HG02571 (cell line): Measurements from ENCODE around the gene MCF2L.

Experiments used
- ATAC-seq: cut with Tn5 transposase; IDR thresholded peaks from one replicate; pipeline ENCODE4 v1.9.1; 2021; ENCODE audit warnings: mild to moderate bottlenecking, moderate library complexity; ENCODE audit not compliant: unreplicated experiment

The MCF2L gene

DNA sequence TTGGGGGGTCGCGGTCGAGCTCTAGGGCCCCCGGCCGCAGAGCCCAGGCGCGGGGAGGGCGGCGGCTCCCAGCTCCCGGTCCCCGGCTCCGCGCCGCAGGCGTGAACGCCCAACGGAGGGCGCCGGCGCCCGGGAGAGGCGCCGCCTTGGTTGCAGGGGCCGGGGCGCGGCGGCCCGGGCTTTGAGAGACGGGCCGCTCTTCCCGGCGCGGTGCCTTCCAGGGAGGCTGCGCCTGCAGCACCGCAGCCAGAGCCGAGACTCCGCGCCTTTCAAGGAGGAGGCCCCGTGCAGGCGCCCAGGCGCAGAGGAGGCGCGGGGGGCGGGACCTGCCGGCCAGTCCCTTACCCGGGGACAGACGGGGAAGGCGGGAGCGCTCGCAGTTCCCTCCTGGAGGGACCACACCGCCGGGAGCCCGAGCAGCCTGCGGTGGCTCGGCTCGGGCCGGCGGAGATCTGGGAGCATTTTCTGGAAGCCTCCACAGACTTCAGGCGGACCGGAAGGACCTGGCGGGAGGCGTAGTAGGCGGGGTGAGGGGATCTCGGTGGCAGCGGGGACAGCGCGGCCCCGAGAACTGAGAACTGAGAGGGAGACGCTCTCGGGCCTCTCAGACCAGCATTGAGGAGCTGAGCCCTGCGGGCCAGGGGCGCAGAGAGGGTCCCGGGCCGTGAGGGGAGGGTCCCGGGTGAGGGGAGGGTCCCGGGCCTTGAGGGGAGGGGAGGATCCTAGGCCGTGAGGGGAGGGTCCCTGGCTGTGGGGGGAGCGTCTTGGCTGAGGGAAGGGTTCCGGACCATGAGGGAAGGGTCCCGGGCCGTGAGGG lies 25.5 kb upstream of the MCF2L start:
- ATAC-seq, result peak; percentile 43

DNA sequence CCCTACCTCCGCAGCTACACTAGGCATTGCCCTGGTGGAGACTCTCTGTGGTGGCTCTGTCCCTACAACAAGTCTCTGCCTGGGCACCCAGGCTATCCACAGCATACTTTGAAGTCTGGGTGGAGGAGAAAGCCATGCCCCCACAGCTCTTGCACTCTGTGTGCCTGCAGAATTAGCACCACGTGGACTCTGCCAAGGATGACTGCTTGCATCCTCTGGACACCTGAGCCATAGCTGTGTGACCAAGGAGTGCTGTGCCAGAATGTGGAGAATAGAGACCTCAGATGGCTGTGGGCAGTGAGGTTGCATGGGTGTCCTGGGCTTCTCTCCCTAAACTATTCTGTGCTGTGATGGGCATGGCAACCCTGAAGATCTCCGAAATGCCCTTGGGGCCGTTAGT lies 21.2 kb upstream of the MCF2L start:
- ATAC-seq, result no peak

DNA sequence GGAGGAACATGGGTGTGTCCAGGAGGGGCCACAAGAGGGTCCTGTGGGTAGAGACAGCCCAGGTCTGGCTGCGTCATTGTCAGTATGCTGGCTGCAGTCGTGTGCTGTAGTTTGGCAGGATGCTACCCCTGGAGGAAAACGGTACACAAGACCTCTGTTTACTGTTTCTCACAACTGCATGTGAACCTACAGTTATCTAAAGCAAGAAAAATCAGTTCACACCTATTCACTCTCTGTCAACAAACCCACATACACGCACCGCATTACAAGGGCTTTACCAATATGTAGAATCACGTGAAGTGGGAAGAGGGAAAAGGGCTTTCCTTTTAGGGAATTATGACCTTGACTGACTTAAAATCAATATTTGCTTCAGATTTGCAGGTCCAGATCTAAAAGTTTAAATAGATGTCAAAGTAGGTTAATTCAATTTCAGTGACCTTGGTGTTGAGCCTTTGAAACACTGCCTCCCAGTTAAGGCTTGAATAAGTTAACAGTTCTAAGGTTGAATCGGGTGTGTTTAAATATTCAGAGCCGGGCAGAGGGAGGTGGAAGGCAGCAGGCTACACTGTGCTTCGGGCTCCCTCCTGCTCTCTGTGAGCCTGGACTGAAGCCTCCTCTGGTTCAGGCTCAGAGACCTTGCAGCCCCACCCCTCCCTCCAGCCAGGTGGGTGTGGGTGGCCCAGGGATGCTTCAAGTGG lies 17.2 kb upstream of the MCF2L start:
- no peak for ATAC-seq

GRCh38 chr13:112952759-112953551 lies 16.1 kb upstream of the MCF2L start:
- no peak for ATAC-seq

DNA sequence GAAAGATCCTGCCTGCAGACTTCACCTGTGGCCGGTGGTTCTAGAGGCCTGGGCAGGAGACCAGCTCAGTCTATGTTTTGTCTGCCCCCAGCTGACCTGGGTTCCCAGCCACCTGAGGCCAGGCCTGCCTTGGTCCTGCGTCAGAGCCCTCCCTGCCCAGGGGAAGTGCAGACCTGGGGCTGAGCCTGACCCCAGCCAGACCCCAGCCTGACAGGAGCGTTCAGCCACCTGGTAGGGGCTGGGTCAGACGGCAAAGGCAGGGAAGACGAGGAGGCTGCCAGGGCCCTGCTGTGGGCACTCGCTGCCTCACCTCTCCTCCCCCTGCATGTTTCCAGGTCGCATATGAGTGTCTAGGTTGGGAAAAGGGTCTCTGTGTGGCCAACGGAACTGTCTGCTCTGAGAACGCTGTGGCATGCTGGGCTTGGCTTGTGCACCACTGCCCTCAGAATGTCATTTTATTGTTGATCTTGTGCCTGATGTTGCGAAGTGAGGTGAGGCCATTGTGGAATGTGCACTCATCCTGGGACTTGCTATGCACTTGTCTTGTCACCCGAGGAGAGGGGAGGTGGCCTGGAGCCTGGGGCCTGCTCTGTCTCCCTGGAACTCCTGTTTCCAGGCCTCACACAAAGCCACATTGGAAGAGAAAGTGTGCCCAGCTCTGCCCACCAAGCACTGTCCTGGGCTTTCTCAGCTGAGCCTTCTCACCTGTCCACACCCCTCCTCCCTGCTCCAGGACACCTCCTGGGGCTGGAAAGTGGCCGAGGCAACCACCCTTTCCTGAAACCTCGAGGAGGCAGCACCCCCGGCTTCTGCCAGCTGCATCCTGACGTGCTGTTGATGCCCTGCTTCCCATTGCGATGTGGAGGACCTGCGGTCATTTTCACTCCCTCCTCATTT lies 15.2 kb upstream of the MCF2L start:
- ATAC-seq, result no peak

DNA sequence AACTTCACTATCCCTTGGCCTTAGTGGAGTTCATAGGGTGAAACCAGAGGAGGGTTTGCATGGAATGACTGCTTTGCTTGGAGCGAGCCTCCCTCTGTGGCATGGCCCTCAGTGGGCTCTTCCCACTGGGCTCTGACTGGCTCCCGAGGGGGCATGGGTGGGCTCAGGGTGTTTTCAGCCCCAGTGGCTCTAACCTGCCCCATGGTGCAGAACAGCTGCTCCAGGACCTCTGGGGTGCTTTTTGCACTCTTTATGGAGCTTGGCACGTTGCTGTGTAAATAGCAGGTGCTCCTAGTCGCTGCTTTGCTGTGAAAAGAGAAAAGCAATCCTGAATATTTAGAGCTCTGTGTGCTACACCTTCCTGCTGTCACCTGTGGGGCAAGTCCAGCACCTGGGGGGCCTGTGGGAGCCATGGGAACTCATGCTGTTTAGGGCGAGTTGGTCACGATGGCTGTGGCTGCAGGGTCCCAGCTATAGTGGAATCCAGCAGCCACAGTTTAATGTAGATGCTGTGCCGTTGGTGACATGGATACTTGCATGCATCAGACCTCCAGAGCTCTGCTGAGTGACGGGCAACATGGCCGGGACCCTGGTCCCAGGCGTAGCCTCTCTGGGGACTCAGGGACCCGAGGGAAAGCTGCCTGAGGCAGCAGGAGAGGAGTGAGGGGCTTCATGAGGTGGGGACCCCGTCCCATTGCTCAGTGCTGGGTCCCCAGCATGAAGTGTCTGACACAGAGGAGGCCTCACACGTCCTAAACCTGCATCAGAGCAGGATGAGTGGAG lies 14.3 kb upstream of the MCF2L start:
- ATAC-seq, result no peak

DNA sequence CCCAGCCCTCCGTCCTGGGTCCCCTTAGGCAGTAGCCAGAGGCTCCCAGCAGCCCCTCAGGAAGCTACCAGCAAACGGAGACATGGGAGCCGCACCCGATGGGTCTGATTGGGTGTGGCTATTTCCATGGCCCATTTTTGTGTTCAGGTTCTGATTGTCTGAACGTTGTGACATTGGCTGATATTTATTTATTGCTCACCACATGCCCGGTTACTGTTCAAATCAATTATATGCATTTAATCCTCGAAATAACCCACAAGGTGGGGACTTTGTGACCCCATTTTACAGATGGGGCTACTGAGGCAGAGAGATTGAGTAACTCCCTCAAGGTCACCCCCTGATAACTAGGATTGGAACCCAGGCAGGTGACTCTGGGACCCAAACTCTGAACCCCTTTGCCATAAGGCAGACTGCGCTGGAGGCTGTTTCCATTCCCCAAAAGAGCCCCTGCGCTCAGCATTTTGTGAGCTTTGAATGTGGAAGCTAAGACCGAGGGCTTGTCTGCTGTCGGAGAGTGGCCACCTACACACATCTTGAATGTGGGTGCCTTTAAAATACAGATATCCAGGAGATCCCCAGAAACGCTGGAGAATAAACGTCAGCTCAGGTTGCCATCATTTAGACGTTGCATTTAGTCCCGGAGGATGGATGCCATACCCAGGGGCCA lies 13.6 kb upstream of the MCF2L start:
- ATAC-seq, result no peak

- ATAC-seq, result no peak
Measured at GRCh38 chr13:112955956-112956355, 13.1 kb upstream of the MCF2L start.

GRCh38 chr13:112956571-112957294 lies 12.3 kb upstream of the MCF2L start:
- ATAC-seq, result no peak

DNA sequence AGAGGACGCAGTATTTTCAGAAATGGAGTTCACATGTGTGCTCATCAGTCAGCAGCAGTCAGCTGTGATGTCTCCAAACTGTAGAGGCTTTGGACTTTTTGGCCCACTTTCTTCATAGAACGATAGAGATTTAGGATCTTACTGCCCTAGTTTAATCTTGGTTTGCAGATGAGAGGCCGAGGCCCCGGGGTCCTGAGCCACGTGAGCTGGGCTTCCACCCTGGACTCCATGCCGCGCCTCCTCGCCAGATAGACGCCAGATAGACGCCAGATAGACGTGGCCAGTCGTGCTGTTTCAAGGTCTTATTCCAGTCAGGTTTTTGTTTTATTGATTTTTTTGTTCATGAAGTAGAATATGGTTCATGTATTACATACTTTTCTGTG lies 11.7 kb upstream of the MCF2L start:
- ATAC-seq, result no peak

DNA sequence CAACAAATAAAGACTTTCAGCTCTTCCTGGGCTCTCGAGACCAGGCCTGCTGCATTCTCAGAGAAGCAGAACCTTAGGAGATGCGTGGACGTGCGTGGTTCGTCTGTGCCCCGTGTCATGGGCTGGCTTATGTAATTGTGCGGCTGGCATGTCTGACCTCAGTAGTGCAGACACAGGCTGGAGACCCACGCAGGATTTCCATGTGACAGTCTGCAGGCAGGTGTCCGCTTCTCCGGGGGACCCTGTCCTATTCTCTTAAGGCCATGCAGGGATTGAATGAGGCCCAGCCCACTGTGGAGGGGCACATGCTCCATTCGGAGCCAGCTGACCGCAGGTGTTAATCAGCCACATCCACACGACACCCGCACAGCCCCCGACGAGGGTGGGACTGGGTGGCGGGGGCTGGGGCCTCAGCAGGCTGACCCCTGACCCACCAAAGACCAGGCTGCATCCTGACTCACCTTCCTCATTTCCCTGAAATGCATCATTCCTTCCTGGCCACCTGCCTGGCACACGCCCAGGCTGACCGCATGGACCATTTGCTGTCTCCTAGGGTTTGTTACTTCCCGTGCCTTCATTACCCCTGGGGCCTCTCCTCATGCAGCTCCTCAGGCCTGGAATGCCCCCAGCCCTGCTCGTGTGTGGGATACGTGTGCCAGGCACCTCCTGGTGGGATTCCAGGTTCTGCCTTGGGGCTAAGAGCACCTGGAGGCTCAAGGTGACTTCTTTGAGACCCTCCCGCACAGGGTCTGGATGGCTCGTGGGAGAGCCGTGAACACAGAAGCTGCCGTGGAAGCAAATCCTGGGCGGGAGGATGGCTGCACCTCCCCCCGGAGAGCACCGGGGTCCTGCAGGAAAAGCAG lies 10.7 kb upstream of the MCF2L start:
- no peak for ATAC-seq

- no peak for ATAC-seq
Measured at GRCh38 chr13:112959206-112959605, 9.8 kb upstream of the MCF2L start.

GRCh38 chr13:112959701-112960542 lies 9.1 kb upstream of the MCF2L start:
- no peak for ATAC-seq

DNA sequence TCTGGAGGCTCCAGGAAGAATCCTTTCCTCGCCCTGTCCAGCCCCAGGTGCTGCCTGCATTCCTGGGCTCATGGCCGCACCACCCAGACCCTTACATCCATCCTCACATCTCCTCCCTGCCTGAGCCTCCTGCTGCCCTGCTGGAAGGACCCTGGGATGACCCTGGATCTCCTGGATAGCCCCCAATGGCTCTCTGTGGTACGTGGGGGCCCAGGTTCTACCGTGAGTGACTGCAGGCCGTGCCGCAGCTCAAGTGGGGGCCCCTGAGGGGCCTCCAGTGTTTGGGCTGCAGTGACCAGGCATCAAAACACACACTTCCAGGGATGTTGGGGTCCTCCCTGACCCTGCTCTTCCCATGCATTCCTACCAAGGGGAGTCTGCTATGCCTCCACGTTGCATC lies 8.3 kb upstream of the MCF2L start:
- no peak for ATAC-seq

GRCh38 chr13:112961457-112962369 lies 7.3 kb upstream of the MCF2L start:
- no peak for ATAC-seq

GRCh38 chr13:112962396-112962795 lies 6.6 kb upstream of the MCF2L start:
- ATAC-seq, result no peak
